ENCODE results near the gene MYOC.
"Not testable (repeated sequence)": the region's sequence is repeated elsewhere in the genome, so short reads cannot be mapped to it uniquely, and the experiment has no call there.

The MYOC gene

DNA sequence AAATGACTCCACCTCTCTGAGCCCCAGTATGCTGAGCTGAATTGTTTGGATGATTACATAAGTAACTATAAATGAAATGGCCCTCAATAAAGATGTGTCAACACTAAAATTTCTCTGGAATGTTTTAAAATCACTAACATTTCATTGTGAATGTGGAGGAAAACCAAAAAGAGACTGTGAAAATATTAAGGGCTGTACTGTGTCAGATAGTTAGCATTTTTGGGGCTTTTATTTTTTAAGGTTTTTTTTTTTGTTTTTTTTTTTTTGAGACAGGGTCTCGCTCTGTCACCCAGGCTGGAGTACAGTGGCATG lies 6.3 kb downstream of the MYOC start:
- DNase-seq (ENCODE audit: low spot score) = no peak

DNA sequence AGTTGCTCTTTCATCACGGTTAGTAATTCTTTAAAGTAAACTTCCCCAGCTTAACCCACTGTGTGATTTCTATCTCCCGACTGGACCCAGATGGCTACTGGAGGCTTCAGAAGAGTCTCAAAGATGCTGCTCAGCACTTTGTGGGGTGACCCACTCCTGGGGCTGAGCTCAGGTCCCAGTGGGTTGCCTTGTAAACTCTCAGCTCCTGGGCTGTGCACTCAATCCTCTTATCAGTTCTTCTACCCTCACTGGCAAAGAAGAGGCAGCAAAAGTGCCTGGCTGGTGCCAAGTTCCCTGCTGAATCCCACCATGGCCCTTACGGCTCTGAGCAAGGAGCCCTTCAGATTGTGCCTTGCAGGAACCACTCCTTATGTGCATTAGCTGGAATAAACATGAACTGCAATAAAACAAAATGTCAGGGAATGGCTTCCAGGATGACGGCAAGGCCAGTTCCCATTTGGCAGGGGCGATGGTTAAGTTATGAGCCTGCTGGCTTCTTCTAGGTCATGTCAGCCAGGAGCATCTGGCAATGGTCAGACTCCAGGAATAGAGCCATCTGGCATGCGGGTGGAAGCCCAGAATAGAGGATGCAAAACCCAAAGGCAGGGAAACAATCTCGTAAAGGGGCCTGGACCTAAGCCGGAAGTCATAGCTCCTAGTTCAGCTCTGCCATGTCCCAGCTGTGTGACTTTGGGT lies 6.8 kb downstream of the MYOC start:
- no peak for DNase-seq (ENCODE audit: low spot score)

DNA sequence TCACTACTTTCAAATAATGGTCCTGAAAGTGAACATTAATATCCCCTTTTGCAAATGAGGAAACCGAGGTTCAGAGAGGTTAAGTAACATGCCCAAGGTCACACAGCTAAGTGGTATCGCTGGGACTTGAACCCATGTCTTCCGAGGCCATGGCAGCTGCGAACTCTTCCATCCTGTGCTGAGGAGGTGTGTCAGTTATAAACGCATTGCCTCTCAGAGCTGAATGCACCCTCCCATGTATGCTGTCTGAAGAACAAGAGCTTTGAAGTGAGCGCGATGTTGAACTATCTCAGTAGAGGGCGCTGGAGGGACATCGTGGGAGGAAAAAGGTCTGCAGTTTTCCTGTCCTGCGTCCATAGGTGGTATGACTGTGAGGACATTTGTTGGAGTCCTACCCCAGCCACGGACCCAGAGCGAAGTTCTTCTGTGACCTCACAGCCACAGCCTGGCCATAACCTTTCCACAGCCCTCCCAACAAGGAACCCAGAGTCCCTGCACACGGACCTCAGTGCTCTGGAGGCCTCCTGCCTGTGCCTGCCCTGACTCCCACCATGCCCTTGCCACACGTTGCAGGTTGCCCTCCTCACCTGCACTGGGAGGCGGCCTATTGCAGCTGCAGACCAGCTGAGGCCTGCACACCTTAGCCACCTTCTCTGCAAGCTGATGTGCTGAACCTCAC lies 7.5 kb downstream of the MYOC start:
- DNase-seq (ENCODE audit: low spot score) = peak; percentile 96

DNA sequence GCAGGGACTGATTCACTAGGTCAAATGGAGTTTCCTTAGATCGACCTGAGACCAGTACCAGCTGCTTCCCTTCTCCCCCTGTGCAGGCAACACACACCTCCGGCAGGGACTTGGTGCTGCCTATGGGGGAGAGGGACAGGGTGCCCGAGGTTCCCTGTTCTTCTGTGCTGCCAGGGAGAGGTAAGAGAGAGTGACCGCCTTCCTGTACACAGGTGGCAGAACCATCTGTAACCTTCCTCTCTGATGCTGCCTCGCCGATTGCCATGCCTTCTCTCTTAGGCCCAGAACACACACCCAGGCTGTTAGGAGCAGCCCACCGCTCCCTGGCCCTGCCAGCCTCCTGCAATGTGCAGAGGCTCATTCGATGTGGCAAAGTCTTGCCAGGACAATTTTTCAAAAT lies 9.3 kb downstream of the MYOC start:
- no peak for DNase-seq (ENCODE audit: low spot score)

DNA sequence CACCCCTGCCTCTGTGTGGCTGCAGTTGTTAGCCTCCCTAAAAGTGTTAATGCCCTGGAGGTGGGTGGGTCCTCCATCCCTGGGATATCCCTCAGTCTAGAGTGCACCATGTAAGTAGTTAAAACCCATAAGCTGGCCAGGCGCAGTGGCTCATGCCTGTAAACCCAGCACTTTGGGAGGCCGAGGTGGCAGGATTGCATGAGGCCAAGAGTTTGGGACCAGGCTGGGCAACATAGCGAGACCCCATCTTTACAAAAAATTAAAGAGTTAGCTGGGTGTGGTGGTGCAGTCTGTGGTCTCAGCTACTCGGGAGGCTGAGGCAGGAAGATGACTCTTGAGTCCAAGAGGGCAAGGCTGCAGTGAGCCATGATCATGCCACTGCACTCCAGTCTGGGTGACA lies 10.3 kb downstream of the MYOC start:
- no peak for DNase-seq (ENCODE audit: low spot score)

DNA sequence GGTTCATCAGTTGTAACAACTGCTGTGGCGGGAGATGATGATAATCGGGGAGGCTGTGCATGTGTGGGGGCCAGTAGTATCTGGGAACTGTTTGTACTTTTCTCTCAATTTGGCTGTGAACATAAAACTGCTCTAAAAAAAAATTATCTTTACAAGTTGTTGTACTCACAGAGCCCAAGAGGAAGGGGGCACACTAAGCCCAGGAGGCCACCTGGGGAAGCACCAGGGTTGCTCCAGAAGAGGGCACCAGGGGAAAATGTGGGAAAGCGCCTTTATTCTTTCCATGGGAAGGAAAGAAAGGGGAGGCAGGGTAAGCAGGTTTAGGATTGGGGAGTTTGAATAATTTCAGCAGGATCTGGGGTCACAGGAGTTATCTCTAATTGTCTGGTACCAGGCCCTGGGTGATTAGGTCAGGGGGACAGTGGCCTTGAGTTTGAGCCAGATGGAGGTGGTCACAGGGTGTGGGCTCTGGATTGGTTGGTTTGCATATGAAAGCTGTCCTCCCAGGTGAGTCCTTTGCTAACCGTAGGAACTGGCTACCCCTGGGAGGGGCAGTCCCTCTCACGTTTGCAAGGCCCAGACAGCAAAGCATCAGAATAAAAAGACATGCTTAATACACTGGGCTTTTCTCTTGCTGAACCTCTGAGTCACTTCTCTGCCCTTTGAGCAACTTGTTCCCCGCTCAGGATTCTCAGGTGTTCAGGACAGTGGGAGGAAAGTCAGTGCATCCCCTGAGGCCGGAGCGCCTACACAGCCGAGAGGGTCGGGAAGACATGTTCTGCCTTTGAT lies 11.2 kb downstream of the MYOC start:
- DNase-seq (ENCODE audit: low spot score) = no peak

DNA sequence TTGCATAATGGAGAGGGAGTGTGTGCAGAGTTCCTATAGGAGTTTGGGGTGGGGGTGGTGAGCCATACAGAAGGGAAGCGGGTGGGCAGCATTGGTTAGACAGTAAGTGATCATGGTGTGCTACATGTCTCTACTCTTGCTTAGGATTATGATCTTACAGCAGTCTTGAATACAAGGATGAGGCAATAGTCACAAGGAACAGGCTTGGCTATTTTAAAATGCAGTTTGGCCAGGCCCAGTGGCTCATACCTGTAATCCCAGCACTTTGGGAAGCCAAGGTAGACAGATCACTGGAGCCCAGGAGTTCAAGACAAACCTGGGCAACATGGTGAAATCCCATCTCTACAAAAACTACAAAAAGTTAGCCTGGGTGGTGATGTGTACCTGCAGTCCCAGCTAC lies 12.3 kb downstream of the MYOC start:
- no peak for DNase-seq (ENCODE audit: low spot score)

DNA sequence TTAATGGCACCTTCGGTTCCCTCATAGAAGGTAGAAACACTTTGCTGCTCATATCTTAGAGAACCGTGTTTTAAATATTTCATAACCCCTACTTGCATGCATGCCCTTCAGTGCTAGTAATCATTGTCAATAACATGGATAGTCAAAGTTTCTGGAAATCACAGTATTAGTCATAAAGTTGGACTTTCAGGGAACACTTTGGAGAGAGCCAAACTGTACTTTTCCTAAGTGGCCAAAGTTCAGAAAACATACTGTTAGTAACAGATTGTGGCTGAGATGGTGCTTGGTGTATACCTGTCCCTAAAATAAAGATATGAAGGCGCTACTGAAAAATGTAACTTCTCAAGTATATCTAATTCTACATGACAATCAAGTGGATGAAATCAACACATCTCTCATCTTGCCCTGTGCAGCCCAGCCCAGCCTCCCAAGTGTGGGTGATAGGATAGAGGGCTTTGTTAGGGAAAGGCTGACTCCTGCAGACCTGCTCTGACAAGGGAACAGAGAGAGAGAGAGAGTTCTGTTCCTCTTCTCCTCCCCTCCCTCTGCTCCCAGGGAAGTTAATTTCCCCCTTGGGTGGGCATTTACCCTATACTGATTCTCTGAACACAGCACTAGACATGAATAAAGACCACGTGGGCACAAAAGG lies 14.4 kb downstream of the MYOC start:
- DNase-seq (ENCODE audit: low spot score) = no peak

DNA sequence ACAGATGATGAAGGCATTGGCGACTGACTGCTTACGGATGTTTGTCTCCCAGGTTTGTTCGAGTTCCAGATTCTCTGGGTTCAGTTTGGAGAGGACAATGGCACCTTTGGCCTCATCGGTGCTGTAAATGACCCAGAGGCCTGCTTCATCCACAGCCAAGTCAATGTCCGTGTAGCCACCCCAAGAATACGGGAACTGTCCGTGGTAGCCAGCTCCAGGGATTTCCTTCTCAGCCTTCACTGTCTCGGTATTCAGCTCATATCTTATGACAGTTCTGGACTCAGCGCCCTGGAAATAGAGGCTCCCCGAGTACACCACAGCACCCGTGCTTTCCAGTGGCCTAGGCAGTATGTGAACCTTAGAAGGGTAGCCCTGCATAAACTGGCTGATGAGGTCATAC lies 16.3 kb downstream of the MYOC start:
- DNase-seq (ENCODE audit: low spot score) = no peak

DNA sequence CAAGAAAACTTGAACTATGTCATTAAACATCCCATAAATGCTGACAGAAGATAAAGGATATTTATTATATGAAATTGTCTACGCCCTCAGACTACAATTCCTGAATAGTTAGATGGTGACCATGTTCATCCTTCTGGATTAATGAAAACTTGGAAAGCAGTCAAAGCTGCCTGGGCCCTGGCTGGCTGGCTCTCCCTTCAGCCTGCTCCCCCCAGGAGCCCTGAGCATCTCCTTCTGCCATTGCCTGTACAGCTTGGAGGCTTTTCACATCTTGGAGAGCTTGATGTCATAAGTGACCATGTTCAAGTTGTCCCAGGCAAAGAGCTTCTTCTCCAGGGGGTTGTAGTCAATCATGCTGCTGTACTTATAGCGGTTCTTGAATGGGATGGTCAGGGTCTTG lies 16.8 kb downstream of the MYOC start:
- no peak for DNase-seq (ENCODE audit: low spot score)

DNA sequence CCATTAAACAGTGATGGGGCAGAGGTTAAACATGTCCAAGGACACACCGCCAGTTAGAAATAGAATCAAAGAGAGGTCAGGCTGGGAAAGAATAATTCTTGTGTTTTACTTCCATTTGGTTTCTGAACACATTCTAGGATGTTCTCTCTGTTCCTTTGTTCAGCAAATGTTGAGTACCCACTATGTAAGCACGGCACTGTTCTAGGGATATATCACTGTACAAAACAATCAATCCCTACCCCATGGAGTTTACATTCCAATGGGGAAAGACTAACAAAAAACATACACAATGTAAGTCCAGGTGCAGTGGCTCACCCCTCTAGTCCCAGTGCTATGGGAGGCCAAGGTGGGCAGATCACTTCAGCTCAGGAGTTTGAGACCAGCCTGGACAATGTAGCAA lies 24.3 kb downstream of the MYOC start:
- no peak for DNase-seq (ENCODE audit: low spot score)

DNA sequence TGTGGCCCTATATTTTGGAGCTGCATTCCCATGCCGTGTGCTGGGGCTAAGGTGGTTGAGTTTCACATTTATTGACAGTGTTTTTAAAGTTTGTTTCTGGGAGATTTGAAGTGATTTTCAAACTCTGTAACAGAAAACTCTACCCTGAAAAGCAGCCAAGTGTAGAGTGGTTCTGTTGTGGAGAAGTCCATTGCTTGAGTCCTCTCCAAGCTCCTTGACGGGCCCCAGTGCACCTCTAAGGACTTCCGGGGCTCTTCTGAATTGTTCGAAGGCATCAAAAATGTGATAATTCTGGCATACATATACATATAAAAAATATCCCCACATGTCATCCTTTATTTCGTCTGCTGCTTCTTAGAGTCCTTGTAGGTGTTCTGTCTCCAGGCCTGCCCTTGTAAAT lies 25.5 kb downstream of the MYOC start:
- no peak for DNase-seq (ENCODE audit: low spot score)

DNA sequence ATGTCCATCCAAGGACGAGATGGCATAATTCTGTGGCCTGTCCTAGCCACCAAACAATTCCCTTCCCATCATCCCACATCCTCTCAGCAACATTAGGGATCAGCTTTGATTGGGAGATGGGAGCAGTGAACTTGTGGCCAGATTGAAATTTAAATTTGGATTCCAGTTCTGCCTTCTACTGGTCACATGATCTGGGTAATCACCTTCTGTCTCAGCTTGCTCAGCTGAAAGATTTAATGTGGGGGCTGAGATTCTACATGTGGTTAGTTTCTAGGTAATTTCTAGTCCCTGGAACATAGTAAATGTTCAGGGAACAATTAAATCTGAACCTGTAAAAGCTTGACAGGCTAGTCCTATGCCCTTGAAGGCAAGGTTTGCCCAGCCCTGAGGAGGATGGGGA lies 27.3 kb downstream of the MYOC start:
- DNase-seq (ENCODE audit: low spot score) = no peak

DNA sequence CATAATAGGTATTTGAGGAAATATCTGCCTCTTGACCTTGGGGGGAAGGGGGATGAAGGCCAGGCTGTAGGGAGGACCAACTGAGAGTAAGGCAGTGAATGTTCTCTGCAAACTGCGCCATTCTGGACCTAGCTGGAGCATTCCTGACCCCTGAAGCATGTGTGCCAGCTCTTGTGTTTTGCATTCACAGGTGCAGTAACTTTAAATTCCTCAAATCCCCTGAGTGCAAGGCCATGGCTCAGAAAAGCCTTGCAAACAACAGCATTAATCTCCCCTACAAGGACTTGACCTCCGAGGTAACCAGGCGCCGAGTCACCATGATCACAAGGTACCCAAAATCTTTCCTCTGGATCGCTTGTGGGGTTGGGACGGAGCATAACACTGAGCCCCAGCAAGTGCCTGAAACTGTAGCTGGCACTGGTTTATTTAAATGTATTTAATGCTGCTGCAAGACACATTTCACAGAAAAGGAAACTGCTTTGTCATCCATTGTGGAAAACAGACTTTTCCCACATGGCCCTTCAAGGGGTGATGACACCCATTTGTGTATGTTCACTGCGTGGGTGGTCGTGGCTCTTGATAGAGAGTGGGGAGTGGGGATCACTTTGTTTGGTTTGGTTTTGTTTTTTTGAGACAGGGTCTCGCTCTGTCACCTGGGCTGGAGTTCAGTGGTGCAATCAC lies 28.7 kb downstream of the MYOC start:
- DNase-seq (ENCODE audit: low spot score) = no peak

DNA sequence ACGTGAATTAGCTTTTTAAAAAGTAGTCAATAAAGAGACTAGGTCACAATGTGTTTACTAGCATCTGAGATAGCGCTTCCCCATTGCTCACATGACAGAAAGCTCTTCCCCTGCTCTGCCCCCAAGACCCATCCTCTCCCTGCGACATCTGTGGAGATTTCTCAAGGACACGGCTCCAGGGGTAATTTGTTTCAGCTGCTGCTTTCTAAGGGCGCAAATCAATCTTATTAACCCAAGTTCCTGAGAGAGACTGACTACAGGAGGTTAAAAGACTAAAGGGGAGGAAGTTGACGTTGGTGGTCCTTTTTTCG lies 30.4 kb downstream of the MYOC start, which contains the start of gene MYOCOS:
MYOCOS (plus strand) TSS at position 92 of the 311 bp plus-strand sequence. CDS start 1,641 bp downstream, outside the sequence.
- DNase-seq (ENCODE audit: low spot score) = no peak

DNA sequence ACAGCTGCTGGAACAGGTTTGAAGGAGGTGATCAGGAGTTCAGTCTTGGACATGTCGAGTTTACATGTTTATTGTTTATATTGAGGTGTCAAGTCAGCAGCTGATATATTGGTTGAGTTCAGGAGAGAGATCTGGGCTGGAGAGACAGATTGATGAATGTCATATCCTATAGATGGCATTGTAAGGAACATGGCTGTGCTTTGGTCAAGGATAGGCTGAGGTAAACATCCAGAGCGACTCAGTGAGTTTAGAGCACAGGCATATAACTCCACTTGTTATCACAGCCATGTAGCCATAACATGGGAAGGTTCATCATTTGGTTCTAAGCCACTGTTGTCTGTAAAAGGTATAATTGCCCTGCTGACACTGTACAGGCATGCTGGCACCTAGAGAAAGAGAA lies 35.9 kb downstream of the MYOC start:
- no peak for DNase-seq (ENCODE audit: low spot score)

DNA sequence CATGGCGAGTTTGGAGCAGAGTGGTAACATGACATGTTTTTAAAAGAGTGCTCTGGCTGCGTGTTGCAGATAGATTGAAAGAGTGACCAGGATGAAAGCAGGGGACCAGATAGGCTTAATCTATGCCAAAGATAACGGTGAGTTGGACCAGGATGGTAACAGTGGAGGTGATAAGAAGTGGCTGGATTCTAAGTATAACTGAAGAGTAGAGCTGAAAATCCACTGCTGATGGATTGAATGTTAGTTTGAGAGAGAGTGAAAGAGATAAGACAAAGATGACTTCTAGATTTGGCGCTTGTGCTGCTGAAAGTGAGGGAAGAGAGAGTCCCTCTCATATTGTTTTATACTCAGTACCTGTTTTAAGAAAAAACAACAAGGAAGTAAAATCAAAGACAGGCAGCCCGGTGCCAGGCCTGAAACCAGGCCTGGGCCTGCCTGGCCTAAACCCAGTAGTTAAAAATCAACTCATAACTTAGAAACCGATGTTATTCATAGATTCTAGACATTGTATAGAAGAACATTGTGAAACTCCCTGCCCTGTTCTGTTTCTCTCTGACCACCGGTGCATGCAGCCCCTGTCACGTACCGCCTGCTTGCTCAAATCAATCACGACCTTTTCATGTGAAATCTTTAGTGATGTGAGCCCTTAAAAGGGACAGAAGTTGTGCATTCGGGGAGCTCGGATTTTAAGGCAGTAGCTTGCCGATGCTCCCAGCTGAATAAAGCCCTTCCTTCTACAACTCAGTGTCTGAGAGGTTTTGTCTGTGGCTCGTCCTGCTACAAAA lies 37.2 kb downstream of the MYOC start:
- not testable (repeated sequence) for DNase-seq (ENCODE audit: low spot score)

DNA sequence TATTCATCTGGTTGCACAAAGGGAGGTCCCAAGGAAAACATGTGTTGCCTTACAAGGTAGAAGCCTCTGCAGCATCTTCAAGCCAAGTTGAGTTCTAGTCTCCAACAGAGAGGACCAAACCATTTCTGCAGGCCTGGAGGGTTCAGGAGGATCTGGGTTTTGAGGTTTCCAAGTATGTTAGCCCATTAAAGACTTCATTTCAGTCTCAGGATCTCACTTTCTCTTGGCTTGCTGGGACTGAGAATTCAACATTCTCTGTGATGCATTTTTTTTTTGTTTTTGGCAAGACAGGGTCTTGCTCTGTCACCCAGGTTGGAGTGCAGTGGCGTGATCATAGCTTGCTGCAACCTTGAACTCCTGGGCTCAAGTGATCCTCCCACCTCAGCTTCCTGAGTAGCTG lies 39.2 kb downstream of the MYOC start:
- DNase-seq (ENCODE audit: low spot score) = no peak

DNA sequence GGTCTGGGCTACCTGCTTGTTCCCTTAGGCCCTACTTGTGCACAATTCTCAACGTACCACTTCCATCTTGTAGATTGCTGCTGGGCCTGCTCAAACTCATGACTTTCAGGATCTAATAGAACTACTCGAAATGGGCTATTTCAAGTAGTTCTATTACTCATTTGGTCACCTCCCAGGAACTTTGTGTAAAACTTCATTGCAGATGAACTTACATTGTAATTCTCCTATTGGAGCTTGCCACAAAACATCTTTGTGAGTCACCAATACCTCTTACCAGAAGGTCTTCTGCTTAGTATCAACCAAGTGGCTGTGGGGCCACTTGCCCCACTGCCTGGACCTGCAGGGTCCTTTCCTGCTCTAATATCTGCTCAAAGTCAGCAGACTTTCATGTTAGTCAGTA lies 41.2 kb downstream of the MYOC start:
- no peak for DNase-seq (ENCODE audit: low spot score)

DNA sequence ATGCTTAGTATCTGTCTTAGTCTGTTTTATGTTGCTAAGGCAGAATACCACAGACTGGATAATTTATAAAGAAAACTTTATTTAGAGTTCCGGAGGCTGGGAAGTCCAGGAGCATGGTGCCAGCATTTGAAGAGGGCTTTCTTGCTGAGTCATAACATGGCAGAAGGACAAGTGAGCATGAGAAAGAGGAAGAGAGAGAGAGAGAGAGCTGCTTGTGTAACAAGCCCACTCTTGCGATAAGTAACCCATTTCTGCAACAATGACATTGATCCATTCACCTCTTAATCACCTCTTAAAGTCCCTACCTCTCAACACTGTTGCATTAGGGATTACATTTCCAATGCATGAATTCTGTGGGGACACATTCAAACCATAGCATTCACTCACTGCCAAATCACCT lies 42.1 kb downstream of the MYOC start:
- DNase-seq (ENCODE audit: low spot score) = no peak

DNA sequence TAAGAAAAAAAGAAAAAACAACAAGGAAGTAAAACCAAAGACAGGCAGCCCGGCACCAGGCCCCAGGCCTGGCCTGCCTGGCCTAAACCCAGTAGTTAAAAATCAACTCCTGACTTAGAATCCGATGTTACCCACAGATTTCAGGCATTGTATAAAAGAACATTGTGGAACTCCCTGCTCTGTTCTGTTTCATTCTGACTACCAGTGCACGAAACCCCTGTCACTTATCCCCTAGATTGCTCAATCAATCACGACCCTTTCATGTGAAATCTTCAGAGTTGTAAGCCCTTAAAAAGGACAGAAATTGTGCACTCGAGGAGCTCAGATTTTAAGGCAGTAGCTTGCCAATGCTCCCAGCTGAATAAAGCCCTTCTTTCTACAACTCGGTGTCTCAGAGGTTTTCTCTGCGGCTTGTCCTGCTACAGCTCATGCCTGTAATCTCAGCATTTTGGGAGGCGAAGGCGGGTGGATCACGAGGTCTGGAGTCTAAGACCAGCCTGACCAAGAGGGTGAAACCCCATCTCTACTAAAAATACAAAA lies 46.0 kb downstream of the MYOC start:
- DNase-seq (ENCODE audit: low spot score) = no peak
